G401.6 (cell line): ENCODE results near the gene CEP83.

ENCODE experiments used
- FAIRE-seq: peaks from 2 replicates; lab custom pipeline; 2012; peaks lifted over from hg19 to GRCh38; lab: Jason Lieb, UNC

The CEP83 gene

GRCh38 chr12:94269316-94269999 is 190.2 kb downstream of the CEP83 start:
- FAIRE-seq = no peak

GRCh38 chr12:94267921-94268471 is 191.7 kb downstream of the CEP83 start:
- FAIRE-seq = no peak

- no peak for FAIRE-seq
Measured at GRCh38 chr12:94267537-94267872, 192.2 kb downstream of the CEP83 start.

GRCh38 chr12:94266796-94267536 is 192.7 kb downstream of the CEP83 start:
- FAIRE-seq = no peak

- FAIRE-seq = no peak
Measured at GRCh38 chr12:94265966-94266745, 193.5 kb downstream of the CEP83 start.

GRCh38 chr12:94265539-94265938 is 194.1 kb downstream of the CEP83 start:
- FAIRE-seq = no peak

- FAIRE-seq = no peak
Measured at GRCh38 chr12:94264736-94265485, 194.8 kb downstream of the CEP83 start.

GRCh38 chr12:94263905-94264561 is 195.6 kb downstream of the CEP83 start:
- FAIRE-seq = no peak

- no peak for FAIRE-seq
Measured at GRCh38 chr12:94263011-94263811, 196.5 kb downstream of the CEP83 start.

GRCh38 chr12:94262228-94263010 is 197.2 kb downstream of the CEP83 start:
- FAIRE-seq = no peak

- no peak for FAIRE-seq
Measured at GRCh38 chr12:94261786-94262185, 197.9 kb downstream of the CEP83 start.

- FAIRE-seq = no peak
Measured at GRCh38 chr12:94261119-94261518, 198.5 kb downstream of the CEP83 start.

- FAIRE-seq = no peak
Measured at GRCh38 chr12:94260717-94261116, 198.9 kb downstream of the CEP83 start.

GRCh38 chr12:94260017-94260416 is 199.7 kb downstream of the CEP83 start:
- FAIRE-seq = no peak

GRCh38 chr12:94258593-94258992 is 201.1 kb downstream of the CEP83 start:
- no peak for FAIRE-seq
